H54 (cell line): ENCODE measurements around the gene ELAVL2.

Experiments used
- DNase-seq: peaks from one replicate; pipeline ENCODE4 v3.0.0; 2011; ENCODE audit warnings: low spot score, mixed read lengths; ENCODE audit not compliant: insufficient read length
- FAIRE-seq: peaks from 3 replicates; lab custom pipeline; 2011; peaks lifted over from hg19 to GRCh38; lab: Jason Lieb, UNC
- POLR2A ChIP-seq: IDR thresholded peaks from 2 replicates; pipeline ENCODE4 v1.6.1; 2011; ENCODE audit warnings: low read depth, mild to moderate bottlenecking, low read length

ELAVL2 gene

DNA sequence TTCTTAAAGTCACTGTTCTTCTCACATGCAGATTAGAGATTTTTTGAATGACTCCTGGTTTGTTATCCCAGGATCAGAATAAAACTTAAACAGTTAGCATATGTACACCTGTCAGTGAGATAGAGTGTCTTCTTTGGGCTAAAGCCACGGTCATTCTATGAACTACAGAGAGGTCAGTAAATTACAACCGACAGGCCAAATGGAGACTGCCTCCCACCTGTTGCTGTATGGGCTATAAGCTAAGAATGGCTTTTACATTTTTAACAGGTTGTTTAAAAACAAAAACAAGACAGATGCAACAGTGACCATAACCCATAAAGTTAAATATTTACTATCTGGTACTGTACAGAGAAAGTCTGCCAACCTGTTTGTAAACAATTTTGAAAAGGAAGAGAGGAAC, 125.7 kb downstream of the ELAVL2 start:
- DNase-seq (no peak), FAIRE-seq (no peak)
- no peak for TF ChIP-seq POLR2A

DNA sequence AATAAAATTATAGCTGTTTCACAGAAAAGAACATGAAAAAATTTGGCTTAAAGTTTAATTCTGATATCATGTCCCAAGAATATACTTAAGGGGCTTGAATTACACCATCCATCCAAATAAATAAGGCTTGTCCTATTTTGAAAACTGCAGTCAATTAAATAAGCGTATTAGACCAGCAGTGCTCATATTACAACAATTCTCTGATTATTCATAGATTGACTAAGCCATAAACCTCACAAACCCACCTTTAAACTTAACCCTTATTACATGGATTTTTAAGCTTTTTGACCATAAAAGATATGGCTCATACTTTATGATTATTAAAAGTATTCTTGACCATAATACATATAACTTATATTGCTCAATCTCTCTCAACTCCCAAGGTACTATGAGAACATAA, 127.9 kb downstream of the ELAVL2 start:
- no peak for DNase-seq
- no peak for TF ChIP-seq POLR2A
- no peak for FAIRE-seq

GRCh38 chr9:23695572-23695971, 130.5 kb downstream of the ELAVL2 start:
- FAIRE-seq (peak; percentile 36), DNase-seq (no peak)
- TF ChIP-seq POLR2A: no peak

- FAIRE-seq (no peak), DNase-seq (no peak)
- no peak for TF ChIP-seq POLR2A
Measured at GRCh38 chr9:23693374-23693773, 132.7 kb downstream of the ELAVL2 start.

- TF ChIP-seq POLR2A: no peak
- FAIRE-seq: no peak
- DNase-seq: no peak
Measured at GRCh38 chr9:23686896-23687295, 139.1 kb downstream of the ELAVL2 start.

DNA sequence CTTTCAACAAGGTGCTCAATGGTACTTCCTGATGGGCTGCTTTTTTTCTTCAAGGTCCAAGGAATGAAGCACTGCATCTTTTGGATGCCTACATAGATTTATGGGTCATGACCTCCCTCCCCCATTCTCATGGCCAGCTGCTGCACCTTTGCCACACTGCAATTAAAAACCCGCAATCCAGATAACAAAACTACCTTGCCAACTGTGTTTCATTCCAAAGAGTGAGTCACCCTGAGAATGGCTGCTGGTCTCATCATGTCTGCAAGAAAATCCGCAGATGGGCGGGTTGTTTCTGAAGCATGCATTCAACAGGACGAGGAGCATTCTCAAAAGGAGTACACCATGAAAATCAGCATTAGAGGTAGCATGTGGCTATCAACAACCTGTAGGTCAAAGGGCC, 139.8 kb downstream of the ELAVL2 start:
- DNase-seq (peak; percentile 26), FAIRE-seq (peak; percentile 100)
- TF ChIP-seq POLR2A: no peak

- no peak for FAIRE-seq
Measured at GRCh38 chr9:23683611-23684061, 142.4 kb downstream of the ELAVL2 start.

DNA sequence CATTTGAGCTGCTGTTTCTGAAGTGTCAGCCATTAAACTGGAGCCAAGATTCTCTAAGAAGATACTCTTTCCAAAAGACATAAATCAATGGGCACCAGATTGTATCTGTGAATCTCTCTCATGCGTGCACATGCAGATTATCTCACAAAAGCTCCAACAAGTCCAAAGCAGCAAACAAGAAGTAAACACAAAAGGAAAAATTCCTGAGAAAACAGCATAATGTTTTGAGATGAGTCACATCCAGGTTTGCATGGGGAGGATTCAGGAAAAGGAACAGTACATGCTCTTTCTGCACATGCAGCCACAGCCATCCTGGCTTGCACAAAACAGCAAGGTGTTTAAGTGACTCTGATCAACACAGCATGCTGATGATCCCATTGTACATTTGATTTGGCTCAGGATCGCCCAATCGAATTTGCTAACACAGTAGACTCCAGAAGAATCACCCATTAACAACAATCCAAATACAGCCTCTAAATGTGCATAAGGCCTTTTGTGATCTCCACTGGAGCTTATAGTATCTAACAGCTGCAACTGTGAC, 143.1 kb downstream of the ELAVL2 start:
- peak; percentile 97 for FAIRE-seq
- no peak for DNase-seq
- TF ChIP-seq POLR2A: no peak

More at GRCh38 chr9:23683611-23684061, 142.4 kb downstream of the ELAVL2 start:
- TF ChIP-seq POLR2A: no peak
- DNase-seq: no peak

DNA sequence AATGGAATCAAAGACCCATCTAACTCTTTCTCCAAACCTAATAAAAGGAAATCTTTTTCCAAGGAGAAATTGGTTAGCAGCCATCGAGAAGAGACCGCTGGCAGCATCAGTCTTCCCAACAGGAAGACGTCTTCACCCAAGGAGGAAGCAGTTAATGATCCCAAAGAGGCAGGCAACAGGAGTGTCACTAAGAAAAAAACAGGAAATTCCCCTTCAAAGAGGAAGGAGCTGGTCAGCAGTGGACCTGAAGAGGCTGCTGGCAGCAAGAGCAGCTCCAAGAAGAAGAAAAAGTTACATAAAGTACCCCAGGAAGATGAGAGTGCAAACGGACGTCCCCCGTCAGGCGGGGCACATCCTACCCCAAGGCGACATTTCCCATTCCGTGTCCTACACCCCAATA, 143.7 kb downstream of the ELAVL2 start:
- no peak for DNase-seq
- no peak for FAIRE-seq
- TF ChIP-seq POLR2A: no peak

- no peak for TF ChIP-seq POLR2A
- FAIRE-seq (no peak), DNase-seq (no peak)
Measured at GRCh38 chr9:23677446-23677845, 148.6 kb downstream of the ELAVL2 start.

GRCh38 chr9:23674016-23674585, 151.9 kb downstream of the ELAVL2 start:
- DNase-seq (no peak), FAIRE-seq (no peak)
- TF ChIP-seq POLR2A: no peak

DNA sequence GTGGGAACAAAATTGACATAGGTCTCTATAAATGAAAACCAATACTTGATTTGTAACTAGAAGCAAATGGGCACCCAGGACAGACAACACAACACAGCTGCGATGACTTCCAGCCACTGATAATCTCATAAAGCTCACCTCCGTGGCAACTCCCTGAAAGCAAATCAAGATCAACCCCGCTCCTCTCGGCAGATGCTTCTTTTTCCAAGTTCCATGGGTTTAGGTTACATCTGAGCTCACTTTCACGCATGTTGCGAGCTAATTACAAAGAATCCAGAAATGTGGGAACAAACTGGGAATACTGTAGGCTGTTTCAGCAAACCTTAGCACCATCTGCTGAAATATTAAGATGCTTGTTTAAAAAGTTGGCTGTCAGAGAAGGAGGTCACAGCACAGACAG, 153.9 kb downstream of the ELAVL2 start:
- FAIRE-seq (no peak), DNase-seq (no peak)
- TF ChIP-seq POLR2A: no peak

DNA sequence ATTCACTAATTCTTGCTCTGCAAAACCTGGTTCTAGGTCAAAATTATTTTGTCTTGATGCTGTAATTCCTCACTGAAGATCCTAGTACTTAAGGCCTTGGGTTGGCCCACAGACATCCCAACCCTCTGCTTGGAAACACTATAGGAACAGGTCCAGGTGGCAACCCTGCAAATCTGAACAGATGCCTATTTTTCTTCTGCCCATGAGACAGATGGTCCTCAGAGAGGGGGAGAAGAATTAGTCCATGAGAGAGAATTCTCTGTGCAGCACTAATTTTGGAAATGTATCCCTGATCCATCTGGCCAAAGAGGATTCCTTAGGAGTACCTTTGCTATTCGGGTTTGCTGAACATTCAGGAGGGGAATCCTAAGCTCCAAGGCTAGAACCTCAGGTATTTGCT, 156.3 kb downstream of the ELAVL2 start:
- FAIRE-seq (no peak), DNase-seq (no peak)
- TF ChIP-seq POLR2A: no peak

DNA sequence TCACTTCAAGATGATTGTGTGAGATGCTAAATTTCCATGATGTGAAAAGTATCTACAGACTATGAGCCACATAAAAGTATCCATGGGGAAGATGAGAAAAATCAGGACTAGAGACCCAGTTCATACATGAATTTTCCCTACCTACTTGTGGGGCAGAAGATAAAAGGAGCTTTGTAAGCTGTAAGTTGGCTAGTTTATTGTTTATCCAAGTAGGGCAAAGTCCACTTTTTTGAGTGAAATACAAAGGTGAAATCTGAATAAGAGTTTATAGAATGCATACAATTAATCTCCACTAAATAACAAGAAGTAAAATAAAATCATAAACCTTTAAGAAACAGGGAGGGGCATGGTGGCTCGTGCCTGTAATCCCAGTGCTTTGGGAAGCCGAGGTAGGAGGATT, 160.4 kb downstream of the ELAVL2 start:
- FAIRE-seq (no peak), DNase-seq (no peak)
- no peak for TF ChIP-seq POLR2A

DNA sequence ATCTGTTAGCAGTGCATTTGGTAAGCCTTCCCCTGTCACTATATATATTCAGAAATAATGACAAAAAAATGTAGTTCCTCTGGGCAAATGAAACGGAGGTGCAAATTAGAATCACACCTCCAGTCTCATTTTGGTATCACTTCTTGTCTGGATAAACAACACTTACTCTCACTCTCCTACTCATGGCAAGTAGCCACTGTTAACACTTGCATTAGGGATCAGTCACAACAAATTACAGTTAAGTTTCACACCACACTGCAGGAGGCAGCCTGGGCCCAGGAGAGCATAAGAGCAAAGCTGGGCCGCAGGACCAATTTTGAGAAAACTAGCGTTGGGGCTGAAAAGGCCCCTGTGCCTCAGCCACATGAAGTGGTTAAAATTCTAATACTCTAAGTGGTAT, 161.0 kb downstream of the ELAVL2 start:
- no peak for TF ChIP-seq POLR2A
- FAIRE-seq (no peak), DNase-seq (no peak)
